Left cardiac atrium (tissue), 4 donors: Measurements from ENCODE around the gene FRK. TPM values are rescaled to one million over a fixed set of nuclear protein-coding genes. Genes with fewer than 3 reads are reported as not detected.
"Not testable (repeated sequence)": the region's sequence is repeated elsewhere in the genome, so short reads cannot be mapped to it uniquely, and the experiment has no call there.

Experiments
- ATAC-seq, 2 donors: fragments of 200-7000 bp; cut with Tn5 transposase; one replicate each; pipeline ENCODE4 v1.9.1; 2020; ENCODE audit warnings: mild to moderate bottlenecking in 2 of 2, moderate library complexity in 2 of 2
- DNase-seq: peaks from one replicate; pipeline ENCODE4 v3.0.0-alpha.2; 2020
- intact Hi-C, 2 donors: fragments of 100-400 bp; cut with DNase I; formaldehyde crosslinking; loops; one replicate each; pipeline versions ENCODE4 v1.14.1 to v1.15.1; 2022 to 2023
- total RNA-seq, 2 donors: library from RNA; stranded (reverse); fragmentation: NEBNext Ultra II Directional; extraction: Animal tissue kit (Norgen Biotek cat#: 25700); gene quantifications; one replicate each; pipeline ENCODE4 v1.2.1, GENCODE V29; 2021
- donor health status: DM: no; HTN: yes; CAD: no.
- donor health status: DM: no; HTN: yes; CAD: no; lungs with severe emphysema.
- donor health status: DM: yes; HTN: yes; CAD: no.
- donor health status: Dilated cardiomyopathy.

The FRK gene
- total RNA-seq, 2 donors from 2014 or later = 4.0 to 4.8 TPM

DNA sequence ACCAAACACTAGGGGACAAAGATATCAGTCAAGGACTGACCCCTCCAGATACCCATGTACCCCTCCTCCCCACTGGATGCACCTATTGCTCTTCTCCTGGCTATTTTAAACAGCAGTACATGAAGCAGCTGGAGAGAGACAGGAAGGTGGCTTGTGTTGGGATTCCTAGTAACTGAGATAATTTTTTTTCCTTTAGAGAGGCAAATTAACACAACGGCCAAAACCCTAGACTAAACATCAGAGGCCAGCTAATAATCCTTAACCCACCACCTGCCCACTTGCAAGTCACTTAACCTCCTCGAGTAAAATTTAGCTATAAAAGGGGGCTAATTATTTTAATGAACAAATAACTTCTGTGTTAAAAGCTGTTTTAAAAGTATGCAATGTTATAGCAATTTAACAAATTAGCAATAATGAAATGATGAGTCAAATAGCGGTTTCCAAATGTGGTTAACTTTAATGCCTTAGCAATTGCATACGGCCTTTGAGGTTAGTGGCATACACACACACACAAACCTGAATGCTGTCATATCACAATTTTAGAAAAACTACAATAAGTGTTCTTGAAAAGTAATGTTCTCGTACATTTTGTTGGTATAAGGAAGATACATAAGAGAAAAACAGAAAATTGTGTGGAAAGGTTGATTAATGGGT is 151.7 kb downstream of the FRK start:
- no peak for DNase-seq

GRCh38 chr6:115905471-115905870 is 155.2 kb downstream of the FRK start:
- no peak for ATAC-seq
- intact Hi-C loops = no loop called here
- DNase-seq = no peak

More for the DNA sequence above, 151.7 kb downstream of the FRK start:
- ATAC-seq = no peak
- intact Hi-C loops = no loop called here

- ATAC-seq (no peak), DNase-seq (no peak)
- intact Hi-C loops = no loop called here
These were observed 158.3 kb downstream of the FRK start for GRCh38 chr6:115902436-115902835.

GRCh38 chr6:115901896-115902295 is 158.8 kb downstream of the FRK start:
- DNase-seq = no peak
- intact Hi-C loops = no loop called here
- no peak for ATAC-seq

GRCh38 chr6:115899730-115900282 is 160.9 kb downstream of the FRK start:
- intact Hi-C loops = loop anchor here in 1 of 2 donors (5.0 kb wide), 1 partner anchor 1153 kb away; no protein-coding TSS in a partner anchor
- ATAC-seq (no peak), DNase-seq (no peak)

DNA sequence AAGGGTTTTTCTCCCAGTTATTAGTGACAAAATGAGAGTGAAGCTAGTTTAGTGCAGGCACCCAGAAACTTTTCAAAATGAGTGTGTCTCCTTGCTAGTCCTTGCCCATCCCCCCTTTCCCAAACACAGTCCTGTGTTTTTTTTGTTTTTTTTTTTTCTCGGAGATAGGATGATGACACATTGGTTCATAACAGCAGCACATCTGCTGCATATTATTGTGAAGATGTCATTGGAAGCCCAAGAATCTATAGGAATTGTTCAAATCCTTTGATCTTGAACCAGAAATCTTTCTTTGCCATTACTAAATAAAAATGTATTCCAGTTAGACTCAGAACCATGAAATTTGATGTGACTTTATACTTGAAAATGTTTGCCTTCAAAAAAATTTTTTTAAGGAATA is 162.4 kb downstream of the FRK start:
- ATAC-seq (no peak), DNase-seq (no peak)
- intact Hi-C loops = loop anchor here in 1 of 2 donors (5.0 kb wide), 1 partner anchor 1151 kb away; no protein-coding TSS in a partner anchor

DNA sequence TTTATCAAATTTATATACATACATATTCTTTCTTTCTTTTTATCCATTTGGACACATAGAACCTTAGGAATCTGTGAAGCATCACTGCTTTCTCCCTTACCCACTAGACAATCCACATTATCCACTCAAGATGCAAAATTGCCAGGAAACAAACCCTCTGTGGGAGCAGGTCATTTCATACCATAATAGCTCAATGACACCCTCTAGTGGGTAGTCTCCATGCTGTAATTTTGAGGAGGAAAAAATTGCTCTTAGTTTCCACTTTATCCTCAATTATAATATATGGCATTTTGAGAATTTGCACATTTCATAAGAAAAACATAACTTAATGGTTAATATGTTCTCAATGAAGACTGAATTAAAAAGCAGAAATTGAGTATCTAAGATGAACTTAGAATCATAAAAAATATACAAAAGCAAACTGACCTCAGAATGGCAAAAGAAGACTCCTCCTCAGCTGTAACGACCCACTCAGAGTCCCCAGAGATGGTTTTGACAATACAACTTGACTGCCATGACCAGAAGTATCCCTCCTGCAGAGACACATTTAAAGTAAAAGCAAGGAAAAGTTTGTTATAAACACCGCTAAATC is 164.1 kb downstream of the FRK start:
- DNase-seq = no peak
- ATAC-seq = no peak
- intact Hi-C loops = loop anchor here (1.0 to 5.0 kb wide), 2 partner anchors 1148 to 1149 kb away; no protein-coding TSS in a partner anchor

- intact Hi-C loops = no loop called here
- ATAC-seq = no peak
- no peak for DNase-seq
These were observed 166.2 kb downstream of the FRK start for GRCh38 chr6:115894426-115894992.

- DNase-seq = no peak
- intact Hi-C loops = no loop called here
- ATAC-seq = no peak
These were observed 168.9 kb downstream of the FRK start for GRCh38 chr6:115891750-115892149.

GRCh38 chr6:115891111-115891669 is 169.5 kb downstream of the FRK start:
- intact Hi-C loops = no loop called here
- DNase-seq (no peak), ATAC-seq (no peak)

GRCh38 chr6:115890238-115890637 is 170.5 kb downstream of the FRK start:
- intact Hi-C loops = no loop called here
- DNase-seq (no peak), ATAC-seq (no peak)

DNA sequence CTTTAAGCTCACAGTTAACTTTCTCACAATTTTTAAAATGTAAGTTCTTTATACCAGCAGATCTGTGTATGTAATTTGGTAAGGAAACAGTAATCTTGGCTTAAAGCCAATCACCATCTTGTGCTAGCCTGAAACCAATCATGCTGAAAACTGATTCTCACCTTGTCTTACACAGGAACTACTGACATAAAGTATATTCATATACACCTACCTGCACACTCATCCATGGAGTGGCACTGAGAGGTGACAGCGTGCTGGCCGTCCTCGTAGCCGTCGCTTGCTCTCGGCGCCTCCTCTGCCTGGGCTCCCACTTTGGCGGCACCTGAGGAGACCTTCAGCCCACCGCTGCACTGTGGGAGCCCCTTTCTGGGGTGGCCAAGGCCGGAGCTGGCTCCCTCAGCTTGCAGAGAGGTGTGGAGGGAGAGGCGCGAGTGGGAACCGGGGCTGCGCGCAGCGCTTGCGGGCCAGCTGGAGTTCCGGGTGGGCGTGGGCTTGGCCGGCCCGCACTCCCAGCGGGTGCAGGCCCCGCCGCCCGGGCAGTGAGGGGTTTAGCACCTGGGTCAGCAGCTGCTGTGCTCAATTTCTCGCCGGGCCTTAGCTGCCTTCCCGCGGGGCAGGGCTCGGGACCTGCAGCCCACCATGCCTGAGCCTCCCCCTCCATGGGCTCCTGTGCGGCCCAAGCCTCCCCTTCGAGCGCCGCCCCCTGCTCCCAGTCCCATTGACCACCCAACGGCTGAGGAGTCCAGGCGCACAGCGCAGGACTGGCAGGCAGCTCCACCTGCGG is 171.8 kb downstream of the FRK start:
- ATAC-seq, intact Hi-C loops, DNase-seq: not testable (repeated sequence)

DNA sequence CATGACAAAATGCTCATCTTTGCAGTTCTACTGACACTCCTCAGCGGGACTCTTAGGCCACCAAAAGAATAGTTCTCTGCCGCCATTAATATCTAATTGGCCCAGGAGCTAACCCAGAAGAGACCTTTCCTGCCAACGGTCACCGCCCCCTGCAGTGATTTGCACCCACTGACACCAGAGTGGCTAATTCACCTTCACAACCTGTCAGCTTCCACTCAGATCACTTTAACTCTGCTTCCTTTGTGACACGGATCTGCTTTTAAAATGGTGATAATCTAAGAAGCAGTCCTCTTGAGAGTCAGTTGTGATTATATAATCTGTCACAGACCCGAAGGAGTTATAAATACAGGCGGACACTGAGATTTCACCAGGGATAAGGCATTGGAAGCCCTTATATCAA is 172.8 kb downstream of the FRK start:
- ATAC-seq = no peak
- intact Hi-C loops = no loop called here
- DNase-seq = no peak

- no peak for ATAC-seq
- intact Hi-C loops = no loop called here
- no peak for DNase-seq
These were observed 174.9 kb downstream of the FRK start for GRCh38 chr6:115885636-115886366.

DNA sequence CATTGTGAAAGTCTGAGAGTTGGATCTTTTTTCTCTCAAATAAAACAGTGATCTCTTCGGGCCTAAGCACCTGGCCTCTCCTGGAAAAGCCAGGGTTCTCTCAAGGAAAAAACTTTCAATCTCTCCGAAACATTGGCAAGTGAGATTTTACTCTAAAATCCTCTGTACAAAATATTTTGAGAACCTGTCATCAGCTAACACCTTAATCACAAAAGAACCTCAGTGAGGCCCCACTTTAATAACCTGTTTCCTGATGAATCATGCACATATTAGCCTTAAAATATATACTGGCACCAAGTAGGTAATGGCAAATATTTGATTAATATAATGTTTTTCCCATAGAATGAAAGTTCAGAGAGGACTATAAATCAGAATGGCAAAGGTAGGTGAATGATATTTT is 177.9 kb downstream of the FRK start:
- ATAC-seq (no peak), DNase-seq (no peak)
- intact Hi-C loops = no loop called here

GRCh38 chr6:115882174-115882573 is 178.5 kb downstream of the FRK start:
- DNase-seq (no peak), ATAC-seq (no peak)
- intact Hi-C loops = no loop called here
